Progenitor cell of endocrine pancreas (in vitro differentiated cells): ENCODE data around the gene C1RL. TPM values are rescaled to one million over a fixed set of nuclear protein-coding genes. Genes with fewer than 3 reads are reported as not detected.

ENCODE experiments used
- DNase-seq: peaks from one replicate; pipeline ENCODE4 v3.0.0; 2021; ENCODE audit warnings: low spot score; ENCODE audit not compliant: unreplicated experiment
- H3K27ac Mint-ChIP-seq: 2 replicates; pipeline ENCODE4 v1.8.0; 2021; ENCODE audit warnings: mild to moderate bottlenecking, moderate library complexity, mixed read lengths
- H3K27me3 Mint-ChIP-seq: 2 replicates; pipeline ENCODE4 v1.8.0; 2021; ENCODE audit warnings: mixed read lengths
- H3K36me3 Mint-ChIP-seq: 2 replicates; pipeline ENCODE4 v1.8.0; 2022; ENCODE audit warnings: mixed read lengths; ENCODE audit not compliant: insufficient read depth
- H3K4me1 Mint-ChIP-seq: 2 replicates; pipeline ENCODE4 v1.8.0; 2021; ENCODE audit warnings: low read depth, mixed read lengths
- H3K4me3 Mint-ChIP-seq: 2 replicates; pipeline ENCODE4 v1.8.0; 2021; ENCODE audit warnings: low read depth, mild to moderate bottlenecking, moderate library complexity, mixed read lengths
- H3K9me3 Mint-ChIP-seq: 2 replicates; pipeline ENCODE4 v1.8.0; 2021; ENCODE audit warnings: low read depth, mixed read lengths
- CTCF ChIP-seq: fragments of 200-600 bp; sonication (generic); IDR thresholded peaks from one replicate; pipeline ENCODE4 v1.5.0; 2021; ENCODE audit warnings: antibody characterized with exemption, mild to moderate bottlenecking; ENCODE audit not compliant: unreplicated experiment
- total RNA-seq: library from RNA; stranded (reverse); gene quantifications from 2 replicates; pipeline ENCODE4 v1.2.1, GENCODE V29; 2021

C1RL gene
- total RNA-seq, 1 donor from 2014 or later: 95.9 TPM

GRCh38 chr12:7121324-7121723 lies 12.3 kb upstream of the C1RL start:
- TF ChIP-seq CTCF: no peak
- H3K27ac Mint-ChIP-seq: no peak overlapping the region
- H3K36me3 Mint-ChIP-seq: peaks cover 7% of the 10 kb centered on the region
- H3K4me3 Mint-ChIP-seq: no peak overlapping the region
- peaks cover 25% of the 10 kb centered on the region for H3K4me1 Mint-ChIP-seq
- H3K9me3 Mint-ChIP-seq: no peaks in the 10 kb centered on the region
- DNase-seq: no peak
- H3K27me3 Mint-ChIP-seq: no peaks in the 10 kb centered on the region

DNA sequence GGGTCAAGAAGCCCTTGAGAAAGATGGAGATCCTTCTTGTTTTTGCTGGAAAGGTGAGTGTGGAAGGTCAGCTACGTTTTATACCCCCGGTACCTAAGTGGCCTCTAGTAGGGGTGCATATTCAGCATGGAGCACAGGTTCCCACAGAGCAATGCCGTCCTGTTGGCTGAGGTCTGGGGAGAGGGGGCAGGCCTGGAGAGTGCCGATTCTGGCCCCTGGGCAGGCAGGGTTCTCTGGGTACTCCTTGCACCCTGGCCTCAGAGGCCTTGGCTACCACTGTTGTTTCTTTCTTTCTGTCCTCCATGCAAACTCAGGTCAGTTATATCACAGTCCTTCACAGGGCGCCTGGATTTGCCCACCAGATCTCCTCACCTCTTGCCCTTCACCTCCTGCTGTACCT lies 11.2 kb upstream of the C1RL start:
- Mint-ChIP-seq H3K4me1 (peaks cover 20% of the 10 kb centered on the region), H3K36me3 (peaks cover 7% of the 10 kb centered on the region), H3K9me3 (no peaks in the 10 kb centered on the region), H3K27me3 (no peaks in the 10 kb centered on the region), H3K4me3 (no peak overlapping the region), H3K27ac (no peak overlapping the region)
- DNase-seq: no peak
- no peak for TF ChIP-seq CTCF

GRCh38 chr12:7118881-7119280 lies 9.9 kb upstream of the C1RL start:
- peaks cover 7% of the 10 kb centered on the region for H3K36me3 Mint-ChIP-seq
- peaks cover 8% of the 10 kb centered on the region for H3K4me1 Mint-ChIP-seq
- no peaks in the 10 kb centered on the region for H3K9me3 Mint-ChIP-seq
- no peak overlapping the region for H3K27ac Mint-ChIP-seq
- no peak overlapping the region for H3K4me3 Mint-ChIP-seq
- H3K27me3 Mint-ChIP-seq: no peaks in the 10 kb centered on the region
- DNase-seq: no peak
- no peak for TF ChIP-seq CTCF

DNA sequence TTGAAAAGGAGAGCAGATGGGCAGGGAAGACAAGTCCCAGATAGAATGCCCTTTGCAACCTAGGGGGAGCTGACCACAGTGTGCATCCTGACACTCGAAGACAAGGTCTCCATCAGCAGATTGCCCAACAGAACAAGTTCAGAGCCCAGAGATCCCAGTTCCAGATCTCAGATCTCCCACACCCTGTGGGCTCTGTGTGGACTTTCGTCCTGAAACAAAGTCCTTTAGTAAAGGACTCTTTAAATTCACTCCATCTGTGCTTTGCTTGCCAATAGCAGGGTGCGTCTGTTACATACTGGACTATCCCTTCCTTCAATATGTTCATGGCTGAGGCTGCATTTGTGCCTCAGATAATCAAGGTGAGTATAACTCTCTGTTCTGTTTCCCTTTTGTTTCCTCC lies 8.7 kb upstream of the C1RL start:
- Mint-ChIP-seq H3K27ac (no peak overlapping the region), H3K4me3 (no peak overlapping the region)

DNA sequence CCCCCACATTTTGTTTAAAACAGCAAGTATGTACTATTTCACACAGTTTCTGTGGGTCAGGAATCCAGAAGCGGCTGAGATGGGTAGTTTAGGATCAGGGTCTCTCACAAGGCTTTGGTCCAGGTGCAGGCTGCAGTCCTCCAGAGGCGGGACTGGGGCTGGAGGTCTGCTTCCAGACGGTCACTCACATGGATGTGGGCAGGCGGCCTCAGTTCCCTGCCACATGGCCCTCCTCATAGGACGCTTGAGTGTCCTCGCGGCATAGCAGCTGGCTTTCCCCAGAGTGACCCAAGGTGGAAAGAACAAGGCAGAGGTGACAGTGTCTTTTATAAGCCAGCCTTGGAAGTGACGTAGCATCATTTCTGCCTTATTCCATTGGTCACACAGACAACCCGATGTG lies 7.9 kb upstream of the C1RL start:
- Mint-ChIP-seq H3K4me3 (no peak overlapping the region), H3K36me3 (peaks cover 4% of the 10 kb centered on the region), H3K27me3 (no peaks in the 10 kb centered on the region), H3K4me1 (no peaks in the 10 kb centered on the region), H3K9me3 (no peaks in the 10 kb centered on the region), H3K27ac (no peak overlapping the region)
- DNase-seq: no peak
- no peak for TF ChIP-seq CTCF

More for the DNA sequence above, 8.7 kb upstream of the C1RL start:
- DNase-seq: no peak
- TF ChIP-seq CTCF: no peak
- Mint-ChIP-seq H3K27me3 (no peaks in the 10 kb centered on the region), H3K4me1 (no peaks in the 10 kb centered on the region), H3K9me3 (no peaks in the 10 kb centered on the region), H3K36me3 (peaks cover 4% of the 10 kb centered on the region)
